Lower lobe of right lung (tissue), 2 donors: ENCODE results near the gene NCOA3. TPM values are rescaled to one million over a fixed set of nuclear protein-coding genes. Genes with fewer than 3 reads are reported as not detected.

Experiments used
- ATAC-seq, 2 donors: fragments of 200-7000 bp; cut with Tn5 transposase; one replicate each; pipeline ENCODE4 v1.9.1; 2020 to 2022; ENCODE audit warnings: mild to moderate bottlenecking in 2 of 2, moderate library complexity in 2 of 2
- DNase-seq: peaks from one replicate; pipeline ENCODE4 v3.0.0-alpha.2; 2020
- H3K27ac ChIP-seq: fragments of 200-600 bp; one replicate; pipeline ENCODE4 v1.8.0; 2022
- H3K27me3 ChIP-seq: fragments of 200-600 bp; one replicate; pipeline ENCODE4 v1.8.0; 2022; ENCODE audit warnings: low read depth
- H3K36me3 ChIP-seq: fragments of 200-600 bp; one replicate; pipeline ENCODE4 v1.8.0; 2022; ENCODE audit warnings: mild to moderate bottlenecking
- H3K4me1 ChIP-seq: fragments of 200-600 bp; one replicate; pipeline ENCODE4 v1.8.0; 2022
- H3K4me3 ChIP-seq: fragments of 200-600 bp; one replicate; pipeline ENCODE4 v1.8.0; 2022; ENCODE audit warnings: mild to moderate bottlenecking
- H3K9me3 ChIP-seq: fragments of 200-600 bp; one replicate; pipeline ENCODE4 v1.8.0; 2022
- intact Hi-C: fragments of 100-400 bp; cut with DNase I; formaldehyde crosslinking; loops from one replicate; pipeline ENCODE4 v1.11.0; 2022
- total RNA-seq: library from RNA; stranded (reverse); fragmentation: NEBNext Ultra II Directional; extraction: Animal tissue kit (Norgen Biotek cat#: 25700); gene quantifications from one replicate; pipeline ENCODE4 v1.2.1, GENCODE V29; 2021
- TF ChIP-seq, protein P1 (sequence below): fragments of 200-600 bp; IDR thresholded peaks from one replicate; pipeline ENCODE4 v1.8.0; 2022; ENCODE audit warnings: antibody characterized with exemption, mild to moderate bottlenecking
- donor health status: DM: no; HTN: yes; CAD: no; lungs with severe emphysema.

NCOA3 gene
- total RNA-seq, 1 donor from 2014 or later = 42.1 TPM

GRCh38 chr20:47629907-47630306 is 128.2 kb downstream of the NCOA3 start:
- Histone ChIP-seq H3K4me1 (no peaks in the 10 kb centered on the region), H3K27ac (no peak overlapping the region), H3K4me3 (no peak overlapping the region), H3K9me3 (no peaks in the 10 kb centered on the region), H3K36me3 (peaks cover 93% of the 10 kb centered on the region), H3K27me3 (no peaks in the 10 kb centered on the region)
- ATAC-seq = no peak
- intact Hi-C loops = no loop called here
- TF ChIP-seq, protein P1, sequence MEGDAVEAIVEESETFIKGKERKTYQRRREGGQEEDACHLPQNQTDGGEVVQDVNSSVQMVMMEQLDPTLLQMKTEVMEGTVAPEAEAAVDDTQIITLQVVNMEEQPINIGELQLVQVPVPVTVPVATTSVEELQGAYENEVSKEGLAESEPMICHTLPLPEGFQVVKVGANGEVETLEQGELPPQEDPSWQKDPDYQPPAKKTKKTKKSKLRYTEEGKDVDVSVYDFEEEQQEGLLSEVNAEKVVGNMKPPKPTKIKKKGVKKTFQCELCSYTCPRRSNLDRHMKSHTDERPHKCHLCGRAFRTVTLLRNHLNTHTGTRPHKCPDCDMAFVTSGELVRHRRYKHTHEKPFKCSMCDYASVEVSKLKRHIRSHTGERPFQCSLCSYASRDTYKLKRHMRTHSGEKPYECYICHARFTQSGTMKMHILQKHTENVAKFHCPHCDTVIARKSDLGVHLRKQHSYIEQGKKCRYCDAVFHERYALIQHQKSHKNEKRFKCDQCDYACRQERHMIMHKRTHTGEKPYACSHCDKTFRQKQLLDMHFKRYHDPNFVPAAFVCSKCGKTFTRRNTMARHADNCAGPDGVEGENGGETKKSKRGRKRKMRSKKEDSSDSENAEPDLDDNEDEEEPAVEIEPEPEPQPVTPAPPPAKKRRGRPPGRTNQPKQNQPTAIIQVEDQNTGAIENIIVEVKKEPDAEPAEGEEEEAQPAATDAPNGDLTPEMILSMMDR = no peak
- DNase-seq = no peak

- no peaks in the 10 kb centered on the region for H3K9me3 ChIP-seq
- H3K4me1 ChIP-seq = no peaks in the 10 kb centered on the region
- H3K36me3 ChIP-seq = peaks cover 93% of the 10 kb centered on the region
- no peak overlapping the region for H3K4me3 ChIP-seq
- intact Hi-C loops = no loop called here
- H3K27ac ChIP-seq = no peak overlapping the region
- DNase-seq (no peak), ATAC-seq (no peak)
- no peaks in the 10 kb centered on the region for H3K27me3 ChIP-seq
- TF ChIP-seq, protein P1 = no peak
Observed at GRCh38 chr20:47631078-47631477, 129.4 kb downstream of the NCOA3 start.

DNA sequence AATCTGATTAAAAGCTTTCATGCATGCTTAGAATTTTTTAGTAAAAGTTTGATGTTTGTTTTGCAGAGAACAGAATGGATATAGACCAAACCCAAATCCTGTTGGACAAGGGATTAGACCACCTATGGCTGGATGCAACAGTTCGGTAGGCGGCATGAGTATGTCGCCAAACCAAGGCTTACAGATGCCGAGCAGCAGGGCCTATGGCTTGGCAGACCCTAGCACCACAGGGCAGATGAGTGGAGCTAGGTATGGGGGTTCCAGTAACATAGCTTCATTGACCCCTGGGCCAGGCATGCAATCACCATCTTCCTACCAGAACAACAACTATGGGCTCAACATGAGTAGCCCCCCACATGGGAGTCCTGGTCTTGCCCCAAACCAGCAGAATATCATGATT is 133.6 kb downstream of the NCOA3 start:
- H3K36me3 ChIP-seq = peaks cover 93% of the 10 kb centered on the region
- intact Hi-C loops = no loop called here

GRCh38 chr20:47638851-47639250 is 137.2 kb downstream of the NCOA3 start:
- peaks cover 97% of the 10 kb centered on the region for H3K36me3 ChIP-seq
- intact Hi-C loops = no loop called here
- no peak for DNase-seq
- H3K4me3 ChIP-seq = no peak overlapping the region
- ATAC-seq = no peak
- no peaks in the 10 kb centered on the region for H3K4me1 ChIP-seq
- TF ChIP-seq, protein P1 = no peak
- no peak overlapping the region for H3K27ac ChIP-seq
- no peaks in the 10 kb centered on the region for H3K27me3 ChIP-seq
- H3K9me3 ChIP-seq = no peaks in the 10 kb centered on the region

More for the DNA sequence above, 133.6 kb downstream of the NCOA3 start:
- DNase-seq (no peak), ATAC-seq (no peak)
- no peak overlapping the region for H3K4me3 ChIP-seq
- H3K27ac ChIP-seq = no peak overlapping the region
- H3K4me1 ChIP-seq = no peaks in the 10 kb centered on the region
- TF ChIP-seq, protein P1 = no peak
- no peaks in the 10 kb centered on the region for H3K27me3 ChIP-seq
- no peaks in the 10 kb centered on the region for H3K9me3 ChIP-seq

DNA sequence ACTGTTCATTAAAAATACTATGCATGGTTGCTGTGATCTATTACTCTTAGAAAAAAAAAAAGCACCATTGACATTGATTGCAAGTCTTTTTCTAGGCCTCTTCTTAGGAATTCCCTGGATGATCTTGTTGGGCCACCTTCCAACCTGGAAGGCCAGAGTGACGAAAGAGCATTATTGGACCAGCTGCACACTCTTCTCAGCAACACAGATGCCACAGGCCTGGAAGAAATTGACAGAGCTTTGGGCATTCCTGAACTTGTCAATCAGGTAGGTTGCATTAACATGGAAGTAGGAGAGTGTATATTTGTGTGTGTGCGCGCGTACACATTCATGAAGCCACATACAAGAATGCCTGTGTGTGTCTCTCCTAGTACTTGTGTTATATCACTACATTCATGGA is 140.4 kb downstream of the NCOA3 start:
- TF ChIP-seq, protein P1 = no peak
- peaks cover 96% of the 10 kb centered on the region for H3K36me3 ChIP-seq
- intact Hi-C loops = no loop called here

GRCh38 chr20:47642624-47643023 is 140.9 kb downstream of the NCOA3 start:
- intact Hi-C loops = no loop called here
- H3K36me3 ChIP-seq = peaks cover 96% of the 10 kb centered on the region

More for the DNA sequence above, 140.4 kb downstream of the NCOA3 start:
- H3K4me3 ChIP-seq = no peak overlapping the region
- no peaks in the 10 kb centered on the region for H3K9me3 ChIP-seq
- DNase-seq (no peak), ATAC-seq (no peak)
- no peak overlapping the region for H3K27ac ChIP-seq
- no peaks in the 10 kb centered on the region for H3K4me1 ChIP-seq
- no peaks in the 10 kb centered on the region for H3K27me3 ChIP-seq

More at GRCh38 chr20:47642624-47643023, 140.9 kb downstream of the NCOA3 start:
- Histone ChIP-seq H3K9me3 (no peaks in the 10 kb centered on the region), H3K27me3 (no peaks in the 10 kb centered on the region), H3K4me1 (no peaks in the 10 kb centered on the region), H3K4me3 (no peak overlapping the region), H3K27ac (no peak overlapping the region)
- ATAC-seq (no peak), DNase-seq (no peak)
- TF ChIP-seq, protein P1 = no peak
